ENCODE measurements around the gene KLF11. TPM values are rescaled to one million over a fixed set of nuclear protein-coding genes. Genes with fewer than 3 reads are reported as not detected.

Gene KLF11
- total RNA-seq, 2 donors from 2014 or later: 18.8 to 30.6 TPM

DNA sequence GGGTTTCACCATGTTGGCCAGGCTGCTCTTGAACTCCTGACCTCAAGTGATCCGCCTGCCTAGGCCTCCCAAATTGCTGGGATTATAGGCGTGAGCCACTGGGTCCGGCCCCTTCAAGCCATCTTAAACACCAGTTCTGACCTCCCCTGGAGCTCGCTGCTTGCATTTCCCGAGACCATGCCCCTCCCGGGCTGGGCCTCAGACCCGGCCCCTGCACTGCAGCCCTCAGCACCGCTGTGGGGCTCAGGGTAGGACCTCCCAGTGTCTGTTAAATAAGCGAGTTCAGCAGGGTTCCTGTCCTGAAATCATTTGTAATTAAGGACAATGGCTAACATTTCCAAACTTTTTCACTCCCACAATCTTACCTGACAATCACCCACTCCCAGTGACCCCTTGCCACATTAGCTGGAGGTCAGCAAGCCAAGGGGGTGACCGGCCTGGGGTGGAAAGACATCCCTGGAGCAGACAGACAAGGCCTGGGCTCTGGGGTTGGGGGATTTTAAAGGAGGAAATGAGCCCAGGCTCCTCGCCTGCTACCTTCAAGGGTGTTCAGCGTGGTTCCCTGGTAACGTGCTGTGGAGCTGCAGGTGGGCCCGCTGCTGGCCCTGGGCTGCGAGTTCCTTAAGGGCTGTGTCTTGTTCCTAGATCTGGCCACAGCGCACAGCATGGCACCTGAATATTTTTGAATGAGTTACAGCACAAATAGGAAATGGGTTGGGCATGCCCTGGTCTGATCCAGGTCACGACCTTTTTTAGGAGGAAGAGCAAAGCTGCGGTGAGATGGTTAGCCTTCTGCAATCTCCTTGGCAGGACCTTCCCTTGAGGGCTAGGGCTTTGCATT is 21.8 kb downstream of the KLF11 start:
- Histone ChIP-seq H3K36me3 (no peaks in the 10 kb centered on the region), H3K4me1 (peaks cover 0 to 4% of the 10 kb centered on the region in 2 donors), H3K4me3 (no peak overlapping the region), H3K27me3 (no peaks in the 10 kb centered on the region), H3K27ac (no peak overlapping the region), H3K9me3 (no peaks in the 10 kb centered on the region)
- no peak for TF ChIP-seq CTCF (IDR thresholded peaks at IDR 0.05)
- DNase-seq (ENCODE audit: low spot score): no peak

DNA sequence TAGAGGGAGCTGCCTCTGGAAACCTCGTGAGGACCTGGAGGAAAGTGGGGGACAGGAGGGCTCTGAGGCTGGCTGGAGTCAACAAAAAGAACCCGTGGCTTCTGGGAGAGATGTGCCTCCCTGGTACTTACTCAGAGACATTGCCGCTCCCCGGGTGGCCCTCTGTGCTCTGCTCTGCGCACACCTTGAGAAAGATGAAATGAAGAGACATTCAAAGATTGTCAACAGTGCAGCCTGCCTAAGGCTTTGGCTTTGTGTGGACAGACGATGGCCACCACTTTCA is 22.4 kb downstream of the KLF11 start:
- Histone ChIP-seq H3K27ac (no peak overlapping the region), H3K27me3 (no peaks in the 10 kb centered on the region), H3K36me3 (no peaks in the 10 kb centered on the region), H3K4me3 (no peak overlapping the region), H3K9me3 (no peaks in the 10 kb centered on the region), H3K4me1 (peaks cover 0 to 2% of the 10 kb centered on the region in 2 donors)
- no peak for DNase-seq (ENCODE audit: low spot score)
- no peak for TF ChIP-seq CTCF (IDR thresholded peaks at IDR 0.05)

DNA sequence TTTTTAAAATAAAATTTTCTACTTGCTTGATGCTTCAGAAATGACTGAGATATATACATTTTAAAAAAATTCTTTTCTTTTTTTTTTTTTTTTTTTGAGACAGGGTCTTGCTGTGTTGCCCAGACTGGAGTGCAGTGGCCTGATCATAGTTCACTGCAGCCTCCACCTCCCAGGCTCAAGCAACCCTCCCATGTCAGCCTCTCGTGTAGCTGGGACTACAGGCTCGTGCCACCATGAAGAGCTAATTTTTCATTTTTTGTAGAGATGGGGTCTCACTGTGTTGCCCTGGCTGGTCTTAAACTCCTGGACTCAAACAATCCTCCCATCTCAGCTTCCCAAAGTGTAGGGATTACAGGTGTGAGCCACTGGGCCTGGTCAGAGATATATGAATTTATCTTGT is 24.0 kb downstream of the KLF11 start:
- H3K4me3 ChIP-seq: no peak overlapping the region
- H3K27me3 ChIP-seq: no peaks in the 10 kb centered on the region
- no peaks in the 10 kb centered on the region for H3K4me1 ChIP-seq
- TF ChIP-seq CTCF (IDR thresholded peaks at IDR 0.05): no peak
- no peak overlapping the region for H3K27ac ChIP-seq
- H3K9me3 ChIP-seq: no peaks in the 10 kb centered on the region
- DNase-seq (ENCODE audit: low spot score): no peak
- H3K36me3 ChIP-seq: no peaks in the 10 kb centered on the region

DNA sequence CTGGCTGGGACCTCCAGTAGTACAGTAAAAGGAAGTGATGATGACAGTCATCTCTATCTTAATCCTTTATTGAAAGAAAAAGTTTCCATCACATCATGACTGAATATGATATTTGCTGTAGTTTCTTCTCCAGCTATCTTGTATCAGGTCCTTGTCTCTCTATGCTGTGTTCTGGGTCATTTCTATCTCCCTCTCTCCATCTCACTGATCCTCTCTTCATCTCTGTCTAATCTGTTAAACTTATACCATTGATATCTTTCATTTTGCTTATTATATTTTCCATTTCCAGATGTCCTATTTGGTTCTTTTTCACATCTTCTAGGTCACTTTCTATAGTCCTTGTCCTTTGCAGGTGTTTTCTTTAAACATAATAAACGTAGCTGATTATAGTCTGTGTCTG is 24.5 kb downstream of the KLF11 start:
- Histone ChIP-seq H3K27ac (no peak overlapping the region), H3K27me3 (no peaks in the 10 kb centered on the region), H3K4me3 (no peak overlapping the region), H3K36me3 (no peaks in the 10 kb centered on the region), H3K4me1 (peaks cover 0 to 3% of the 10 kb centered on the region in 2 donors), H3K9me3 (no peaks in the 10 kb centered on the region)
- no peak for DNase-seq (ENCODE audit: low spot score)
- TF ChIP-seq CTCF (IDR thresholded peaks at IDR 0.05): no peak

DNA sequence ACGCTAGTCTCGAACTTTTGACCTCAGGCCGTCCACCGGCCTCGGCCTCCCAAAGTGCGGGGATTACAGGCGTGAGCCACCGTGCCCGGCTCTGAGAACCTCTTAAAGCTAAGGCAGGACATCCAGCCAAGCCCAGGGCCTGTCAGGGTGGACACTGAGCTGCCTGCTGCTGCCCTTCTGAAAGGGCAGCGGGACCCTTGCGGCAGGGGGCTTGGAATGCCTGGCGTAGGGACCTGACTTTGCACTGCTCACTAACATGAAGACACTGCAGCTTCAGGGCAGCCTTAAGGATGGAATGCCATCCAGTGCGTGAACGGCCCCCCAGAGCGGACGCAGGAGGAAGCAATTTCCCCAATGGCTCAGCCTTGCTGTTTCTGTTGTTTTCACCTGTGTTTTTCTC is 27.8 kb downstream of the KLF11 start:
- Histone ChIP-seq H3K4me3 (no peak overlapping the region), H3K4me1 (peaks cover 0 to 4% of the 10 kb centered on the region in 2 donors), H3K36me3 (no peaks in the 10 kb centered on the region), H3K9me3 (no peaks in the 10 kb centered on the region), H3K27ac (no peak overlapping the region), H3K27me3 (no peaks in the 10 kb centered on the region)
- no peak for TF ChIP-seq CTCF (IDR thresholded peaks at IDR 0.05)
- no peak for DNase-seq (ENCODE audit: low spot score)

GRCh38 chr2:10071595-10071994 is 28.2 kb downstream of the KLF11 start:
- Histone ChIP-seq H3K27me3 (no peaks in the 10 kb centered on the region), H3K4me1 (peaks cover 0 to 4% of the 10 kb centered on the region in 2 donors), H3K4me3 (no peak overlapping the region), H3K36me3 (no peaks in the 10 kb centered on the region), H3K9me3 (no peaks in the 10 kb centered on the region), H3K27ac (no peak overlapping the region)
- no peak for DNase-seq (ENCODE audit: low spot score)
- TF ChIP-seq CTCF (IDR thresholded peaks at IDR 0.05): no peak
